BLaER1 (cell line): ENCODE data around the gene COPS8.

Source experiments
- H3K27ac ChIP-seq: shearing (Covaris generic); formaldehyde crosslinking; 2 replicates; pipeline ENCODE4 v1.8.1; 2022
- H3K27me3 ChIP-seq: shearing (Covaris generic); formaldehyde crosslinking; 2 replicates; pipeline ENCODE4 v1.8.1; 2022
- H3K36me3 ChIP-seq: shearing (Covaris generic); formaldehyde crosslinking; 2 replicates; pipeline ENCODE4 v1.8.1; 2022
- H3K4me1 ChIP-seq: shearing (Covaris generic); formaldehyde crosslinking; 2 replicates; pipeline ENCODE4 v1.8.1; 2022
- H3K4me2 ChIP-seq: shearing (Covaris generic); formaldehyde crosslinking; 2 replicates; pipeline ENCODE4 v1.8.1; 2022
- H3K4me3 ChIP-seq: shearing (Covaris generic); formaldehyde crosslinking; 2 replicates; pipeline ENCODE4 v1.8.1; 2022
- H3K9ac ChIP-seq: shearing (Covaris generic); formaldehyde crosslinking; 2 replicates; pipeline ENCODE4 v1.8.1; 2022
- H3K9me3 ChIP-seq: shearing (Covaris generic); formaldehyde crosslinking; 2 replicates; pipeline ENCODE4 v1.8.1; 2022
- H4K20me1 ChIP-seq: shearing (Covaris generic); formaldehyde crosslinking; 2 replicates; pipeline ENCODE4 v1.8.1; 2022
- Cebpa-rat ChIP-seq: shearing (Covaris generic); IDR thresholded peaks from 2 replicates; pipeline ENCODE4 v1.8.1; 2022

Gene COPS8

GRCh38 chr2:237055386-237056100 is 30.1 kb upstream of the COPS8 start:
- H4K20me1 ChIP-seq = no peaks in the 10 kb centered on the region
- no peaks in the 10 kb centered on the region for H3K36me3 ChIP-seq
- no peak for TF ChIP-seq Cebpa-rat
- no peak overlapping the region for H3K4me3 ChIP-seq
- no peaks in the 10 kb centered on the region for H3K9me3 ChIP-seq
- no peak overlapping the region for H3K27ac ChIP-seq
- no peaks in the 10 kb centered on the region for H3K27me3 ChIP-seq
- no peak overlapping the region for H3K9ac ChIP-seq
- H3K4me1 ChIP-seq = peaks cover 8% of the 10 kb centered on the region; the same call in 1 of the 2 replicates
- no peak overlapping the region for H3K4me2 ChIP-seq

- Histone ChIP-seq H3K27ac (no peak overlapping the region), H4K20me1 (no peaks in the 10 kb centered on the region), H3K9me3 (no peaks in the 10 kb centered on the region), H3K36me3 (no peaks in the 10 kb centered on the region), H3K4me3 (no peak overlapping the region), H3K9ac (no peak overlapping the region), H3K4me2 (no peak overlapping the region), H3K27me3 (no peaks in the 10 kb centered on the region), H3K4me1 (peaks cover 12% of the 10 kb centered on the region; the same call in 1 of the 2 replicates)
- no peak for TF ChIP-seq Cebpa-rat
These were observed 29.3 kb upstream of the COPS8 start for GRCh38 chr2:237056287-237056875.

- TF ChIP-seq Cebpa-rat = no peak
- Histone ChIP-seq H3K9me3 (no peaks in the 10 kb centered on the region), H3K27ac (no peak overlapping the region), H3K9ac (no peak overlapping the region), H3K27me3 (no peaks in the 10 kb centered on the region), H3K4me3 (no peak overlapping the region), H3K4me1 (peaks cover 12% of the 10 kb centered on the region; the same call in 1 of the 2 replicates), H3K36me3 (no peaks in the 10 kb centered on the region), H4K20me1 (no peaks in the 10 kb centered on the region), H3K4me2 (no peak overlapping the region)
These were observed 28.6 kb upstream of the COPS8 start for GRCh38 chr2:237057107-237057506.

- no peak for TF ChIP-seq Cebpa-rat
- Histone ChIP-seq H3K9ac (no peak overlapping the region), H3K4me1 (peaks cover 12% of the 10 kb centered on the region; the same call in 1 of the 2 replicates), H3K36me3 (no peaks in the 10 kb centered on the region), H3K9me3 (no peaks in the 10 kb centered on the region), H3K4me2 (no peak overlapping the region), H3K4me3 (no peak overlapping the region), H3K27me3 (no peaks in the 10 kb centered on the region), H4K20me1 (no peaks in the 10 kb centered on the region), H3K27ac (no peak overlapping the region)
These were observed 27.8 kb upstream of the COPS8 start for GRCh38 chr2:237057893-237058300.

DNA sequence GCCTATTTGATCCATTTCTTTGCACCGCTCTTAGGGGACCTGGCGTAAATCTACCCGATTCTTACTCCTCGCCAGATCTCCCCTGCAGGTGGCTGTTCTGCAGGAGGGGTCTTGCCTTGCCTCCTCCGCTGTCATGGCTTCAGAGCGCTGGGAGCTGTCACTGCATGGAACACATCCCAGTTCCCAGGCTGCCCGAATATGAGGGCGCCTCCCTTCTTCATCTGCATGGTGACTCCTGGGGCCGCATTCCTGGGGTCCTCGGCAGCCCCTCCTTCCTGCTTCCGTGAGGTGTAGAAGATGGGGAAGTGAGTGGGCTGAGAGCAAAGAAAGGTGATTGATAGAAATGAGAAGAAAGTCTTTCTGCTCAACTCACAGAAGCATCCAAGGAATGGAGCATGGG is 27.3 kb upstream of the COPS8 start:
- no peak overlapping the region for H3K4me2 ChIP-seq
- H3K27me3 ChIP-seq = no peaks in the 10 kb centered on the region
- H4K20me1 ChIP-seq = no peaks in the 10 kb centered on the region
- no peaks in the 10 kb centered on the region for H3K36me3 ChIP-seq
- H3K27ac ChIP-seq = no peak overlapping the region
- no peak for TF ChIP-seq Cebpa-rat
- no peak overlapping the region for H3K4me3 ChIP-seq
- no peaks in the 10 kb centered on the region for H3K9me3 ChIP-seq
- peaks cover 12% of the 10 kb centered on the region; the same call in 1 of the 2 replicates for H3K4me1 ChIP-seq
- no peak overlapping the region for H3K9ac ChIP-seq

DNA sequence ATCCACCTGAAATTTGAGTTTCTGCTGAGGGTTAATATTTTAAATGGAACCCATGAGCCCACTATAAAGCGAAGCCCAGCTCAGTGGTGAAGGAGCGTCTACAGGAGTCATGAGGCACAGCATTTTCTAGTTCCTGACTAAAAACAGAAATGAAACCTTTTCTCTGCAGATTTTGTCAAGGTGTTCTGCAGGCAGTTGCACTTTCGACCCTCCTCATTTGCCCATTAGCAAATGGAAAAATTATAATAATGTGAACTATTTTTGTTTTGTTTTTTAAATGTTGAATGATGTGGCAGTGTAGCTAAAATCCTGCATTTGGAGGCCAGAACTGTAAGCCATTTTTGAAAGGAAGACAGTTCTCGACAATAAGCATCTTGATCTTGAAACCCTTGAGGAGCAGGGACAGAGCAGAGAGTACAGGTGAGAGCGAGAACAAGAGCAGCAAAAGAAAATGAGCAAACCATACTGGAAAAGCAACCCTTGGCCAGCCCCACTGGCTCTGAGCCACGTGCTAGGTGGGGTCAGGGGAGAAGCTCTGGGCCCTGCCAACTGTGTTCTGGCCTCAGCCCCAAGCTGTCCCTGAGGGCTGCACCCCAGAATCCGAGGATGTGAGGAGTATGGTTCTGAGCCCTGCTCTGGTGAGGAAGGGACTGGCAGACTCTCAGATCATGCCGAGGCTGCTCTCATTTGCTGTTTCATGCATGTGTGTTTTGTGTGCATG is 26.4 kb upstream of the COPS8 start:
- Histone ChIP-seq H3K9me3 (no peaks in the 10 kb centered on the region), H3K4me2 (no peak overlapping the region), H3K4me3 (no peak overlapping the region), H3K9ac (no peak overlapping the region), H3K4me1 (peaks cover 12% of the 10 kb centered on the region; the same call in 1 of the 2 replicates), H3K27ac (no peak overlapping the region), H4K20me1 (no peaks in the 10 kb centered on the region), H3K27me3 (no peaks in the 10 kb centered on the region), H3K36me3 (no peaks in the 10 kb centered on the region)
- no peak for TF ChIP-seq Cebpa-rat

DNA sequence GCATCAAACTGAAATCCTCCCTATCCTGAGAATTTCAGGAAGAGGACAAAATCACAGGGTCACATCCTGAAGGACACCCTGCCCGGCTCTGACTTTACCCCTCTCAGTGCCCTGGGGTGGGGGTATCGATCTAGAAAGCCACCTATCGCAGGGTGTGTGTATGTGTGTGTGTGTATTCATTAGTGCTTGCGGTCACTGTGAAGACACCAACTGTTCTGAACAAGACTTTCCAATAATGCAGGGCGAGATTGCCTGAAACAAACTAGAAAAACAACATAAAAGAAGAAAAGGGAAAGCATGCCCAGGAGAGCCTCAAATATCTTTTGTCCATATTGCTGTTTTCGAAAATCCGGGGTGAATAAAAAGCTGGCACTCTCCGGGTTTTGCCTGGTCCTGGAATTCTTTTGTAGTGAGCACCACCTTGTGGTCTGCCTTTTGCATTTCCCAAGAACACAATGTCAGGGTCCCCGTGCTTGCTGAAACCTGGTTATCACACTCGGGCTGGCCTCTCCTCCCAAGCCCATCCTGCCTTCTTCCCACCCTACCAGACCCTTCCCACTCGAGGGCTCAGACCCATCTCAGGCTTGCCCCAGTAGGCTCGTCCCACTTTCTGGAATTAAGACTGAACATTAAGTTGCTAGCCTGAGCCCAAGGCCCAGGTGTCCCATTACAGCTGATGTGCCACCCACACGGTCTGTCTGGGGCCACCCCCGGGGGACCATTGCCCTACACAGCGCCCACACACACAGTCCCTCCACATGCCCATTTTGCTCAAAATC is 25.0 kb upstream of the COPS8 start:
- no peak for TF ChIP-seq Cebpa-rat
- no peaks in the 10 kb centered on the region for H4K20me1 ChIP-seq
- H3K27ac ChIP-seq = no peak overlapping the region
- no peak overlapping the region for H3K4me3 ChIP-seq
- H3K9me3 ChIP-seq = no peaks in the 10 kb centered on the region
- peaks cover 12% of the 10 kb centered on the region; the same call in 1 of the 2 replicates for H3K4me1 ChIP-seq
- no peaks in the 10 kb centered on the region for H3K27me3 ChIP-seq
- no peak overlapping the region for H3K9ac ChIP-seq
- H3K4me2 ChIP-seq = no peak overlapping the region
- H3K36me3 ChIP-seq = no peaks in the 10 kb centered on the region

DNA sequence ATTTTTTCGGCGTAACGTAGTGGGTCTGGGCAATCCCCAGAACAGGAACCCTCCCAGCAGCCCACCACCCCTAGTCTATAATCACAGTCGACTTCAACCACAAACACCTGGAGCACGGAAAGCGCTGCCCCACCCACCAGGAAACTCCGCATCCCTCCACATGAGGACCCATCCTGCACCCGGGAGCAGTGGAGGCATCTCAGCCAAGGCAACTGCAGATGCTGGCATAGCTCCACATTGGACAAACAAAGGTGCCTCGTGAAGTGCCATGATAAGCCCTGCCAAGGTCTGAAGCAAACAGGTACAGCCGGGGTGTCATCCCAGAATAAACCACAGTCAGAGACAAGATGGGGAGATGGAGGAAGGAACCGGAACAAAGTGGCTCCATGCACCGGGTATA is 24.3 kb upstream of the COPS8 start:
- Histone ChIP-seq H3K9me3 (no peaks in the 10 kb centered on the region), H3K36me3 (no peaks in the 10 kb centered on the region), H3K9ac (no peak overlapping the region), H3K4me3 (no peak overlapping the region), H3K27me3 (no peaks in the 10 kb centered on the region), H3K4me2 (no peak overlapping the region), H3K4me1 (peaks cover 12% of the 10 kb centered on the region; the same call in 1 of the 2 replicates), H3K27ac (no peak overlapping the region), H4K20me1 (no peaks in the 10 kb centered on the region)
- TF ChIP-seq Cebpa-rat = no peak

DNA sequence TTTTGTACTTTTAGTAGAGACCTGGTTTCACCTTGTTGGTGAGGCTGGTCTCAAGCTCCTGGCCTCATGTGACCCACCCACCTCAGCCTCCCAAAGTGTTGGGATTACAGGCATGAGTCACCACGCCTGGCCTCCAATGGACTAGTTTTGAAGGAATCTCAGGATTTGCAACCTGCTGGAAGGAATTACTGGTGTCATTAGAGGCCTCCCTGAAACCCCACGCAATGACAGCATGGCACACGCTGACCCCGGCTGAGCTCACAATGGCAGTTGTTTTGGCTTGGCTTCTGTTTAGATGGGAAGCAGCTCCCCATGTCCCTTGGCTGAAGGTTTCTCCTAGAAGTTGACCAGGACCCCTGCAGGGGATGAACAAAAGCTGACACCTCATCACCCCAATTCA is 23.1 kb upstream of the COPS8 start:
- Histone ChIP-seq H3K4me2 (no peak overlapping the region), H3K4me1 (peaks cover 12% of the 10 kb centered on the region; the same call in 1 of the 2 replicates), H3K36me3 (no peaks in the 10 kb centered on the region), H3K27me3 (no peaks in the 10 kb centered on the region), H4K20me1 (no peaks in the 10 kb centered on the region), H3K4me3 (no peak overlapping the region), H3K9ac (no peak overlapping the region), H3K27ac (no peak overlapping the region), H3K9me3 (no peaks in the 10 kb centered on the region)
- no peak for TF ChIP-seq Cebpa-rat
